H9 (cell line): Measurements from ENCODE around the gene ANKUB1. TPM values are rescaled to one million over a fixed set of nuclear protein-coding genes. Genes with fewer than 3 reads are reported as not detected.

Experiments used
- DNase-seq: peaks from one replicate; pipeline ENCODE4 v3.0.0-alpha.2; 2017
- H2AFZ ChIP-seq: one replicate; pipeline ENCODE4 v1.6.1; 2013; ENCODE audit warnings: mild to moderate bottlenecking, low read length, control low read depth, moderate library complexity
- H2AK5ac ChIP-seq: 2 replicates; pipeline ENCODE4 v1.6.1; 2013; ENCODE audit warnings: low read length, control low read depth, mixed read lengths; ENCODE audit not compliant: insufficient read length
- H2BK120ac ChIP-seq: one replicate; pipeline ENCODE4 v1.6.1; 2013; ENCODE audit warnings: low read depth, mild to moderate bottlenecking, low read length, control low read depth, inconsistent platforms; ENCODE audit not compliant: poor library complexity, severe bottlenecking
- H2BK12ac ChIP-seq: 2 replicates; pipeline ENCODE4 v1.6.1; 2013; ENCODE audit warnings: low read length, control low read depth, mixed read lengths, low read depth; ENCODE audit not compliant: insufficient read length
- H2BK15ac ChIP-seq: 2 replicates; pipeline ENCODE4 v1.6.1; 2013; ENCODE audit warnings: low read depth, low read length, control low read depth
- H2BK20ac ChIP-seq: one replicate; pipeline ENCODE4 v1.6.1; 2013; ENCODE audit warnings: low read depth, mild to moderate bottlenecking, low read length, control low read depth, inconsistent platforms; ENCODE audit not compliant: poor library complexity, severe bottlenecking
- H2BK5ac ChIP-seq: 2 replicates; pipeline ENCODE4 v1.6.1; 2013; ENCODE audit warnings: low read length, control low read depth, mixed read lengths; ENCODE audit not compliant: insufficient read length
- H3K14ac ChIP-seq: 2 replicates; pipeline ENCODE4 v1.6.1; 2013; ENCODE audit warnings: low read length, control low read depth; ENCODE audit not compliant: insufficient read depth
- H3K18ac ChIP-seq: 2 replicates; pipeline ENCODE4 v1.6.1; 2013; ENCODE audit warnings: low read depth, mild to moderate bottlenecking, mixed read lengths, low read length, control low read depth; ENCODE audit not compliant: insufficient read length
- H3K23ac ChIP-seq: 2 replicates; pipeline ENCODE4 v1.6.1; 2013; ENCODE audit warnings: low read length, control low read depth, mixed read lengths, low read depth; ENCODE audit not compliant: insufficient read length
- H3K23me2 ChIP-seq: 2 replicates; pipeline ENCODE4 v1.6.1; 2013; ENCODE audit warnings: low read depth, mild to moderate bottlenecking, mixed read lengths, low read length, control low read depth; ENCODE audit not compliant: insufficient read length, poor library complexity, severe bottlenecking
- H3K27ac ChIP-seq: 2 replicates; pipeline ENCODE4 v1.5.1; 2013; ENCODE audit warnings: low read length, control low read depth, mixed read lengths, low read depth; ENCODE audit not compliant: insufficient read length
- H3K27me3 ChIP-seq: 2 replicates; pipeline ENCODE4 v1.6.1; 2013; ENCODE audit warnings: low read length, control low read depth, inconsistent platforms; ENCODE audit not compliant: insufficient read depth
- H3K4ac ChIP-seq: 2 replicates; pipeline ENCODE4 v1.6.1; 2013; ENCODE audit warnings: low read depth, mild to moderate bottlenecking, control low read depth, inconsistent platforms, low read length, moderate library complexity
- H3K4me1 ChIP-seq: 2 replicates; pipeline ENCODE4 v1.6.1; 2013; ENCODE audit warnings: low read length, control low read depth, inconsistent platforms; ENCODE audit not compliant: insufficient read depth
- H3K4me2 ChIP-seq: 2 replicates; pipeline ENCODE4 v1.6.1; 2013; ENCODE audit warnings: low read length, control low read depth, mixed read lengths; ENCODE audit not compliant: insufficient read length, insufficient read depth
- H3K56ac ChIP-seq: 2 replicates; pipeline ENCODE4 v1.6.1; 2013; ENCODE audit warnings: low read depth, mild to moderate bottlenecking, mixed read lengths, low read length, control low read depth; ENCODE audit not compliant: insufficient read length
- H3K79me1 ChIP-seq: 2 replicates; pipeline ENCODE4 v1.6.1; 2013; ENCODE audit warnings: low read depth, mild to moderate bottlenecking, moderate library complexity, low read length, control low read depth, inconsistent platforms; ENCODE audit not compliant: insufficient read depth, poor library complexity, severe bottlenecking
- H3K79me2 ChIP-seq: 2 replicates; pipeline ENCODE4 v1.6.1; 2013; ENCODE audit warnings: low read length, control low read depth, inconsistent platforms; ENCODE audit not compliant: insufficient read depth
- H3K9ac ChIP-seq: 2 replicates; pipeline ENCODE4 v1.6.1; 2013; ENCODE audit warnings: low read length, control low read depth, mixed read lengths; ENCODE audit not compliant: insufficient read length; ENCODE audit errors: extremely low read depth
- H3K9me3 ChIP-seq: one replicate; pipeline ENCODE4 v1.6.1; 2013; ENCODE audit warnings: low read depth, low read length, inconsistent platforms; ENCODE audit not compliant: control insufficient read depth
- H3T11ph ChIP-seq: one replicate; pipeline ENCODE4 v1.6.1; 2013; ENCODE audit warnings: mild to moderate bottlenecking, low read length, control low read depth, inconsistent platforms
- H4K20me1 ChIP-seq: one replicate; pipeline ENCODE4 v1.6.1; 2013; ENCODE audit not compliant: control insufficient read depth, insufficient read length, insufficient read depth
- H4K5ac ChIP-seq: 2 replicates; pipeline ENCODE4 v1.6.1; 2013; ENCODE audit warnings: low read depth, mild to moderate bottlenecking, mixed read lengths, low read length, control low read depth; ENCODE audit not compliant: insufficient read length
- H4K8ac ChIP-seq: replicated peaks from 2 replicates; pipeline ENCODE4 v1.6.1; 2013; ENCODE audit warnings: low read length, control low read depth, mixed read lengths, low read depth; ENCODE audit not compliant: insufficient read length
- H4K91ac ChIP-seq: 2 replicates; pipeline ENCODE4 v1.6.1; 2013; ENCODE audit warnings: low read depth, mild to moderate bottlenecking, moderate library complexity, mixed read lengths, low read length, control low read depth; ENCODE audit not compliant: insufficient read length
- H3K27ac Mint-ChIP-seq, 3 experiments: 2 replicates in 2 of 3; 3 replicates in 1 of 3; pipeline ENCODE4 v1.8.0; 2020 to 2021; ENCODE audit warnings: mixed read lengths in 3 of 3, mild to moderate bottlenecking in 1 of 3, moderate library complexity in 1 of 3
- H3K27me3 Mint-ChIP-seq: 2 replicates; pipeline ENCODE4 v1.8.0; 2021; ENCODE audit warnings: low read depth, mild to moderate bottlenecking, moderate library complexity, mixed read lengths
- H3K36me3 Mint-ChIP-seq, 3 experiments: 2 replicates in 2 of 3; 3 replicates in 1 of 3; pipeline ENCODE4 v1.8.0; 2020 to 2021; ENCODE audit warnings: low read depth in 3 of 3, mixed read lengths in 3 of 3; ENCODE audit not compliant: insufficient read depth in 1 of 3
- H3K4me1 Mint-ChIP-seq, 2 experiments: 2 replicates each; pipeline ENCODE4 v1.8.0; 2020; ENCODE audit warnings: mixed read lengths in 2 of 2
- H3K4me3 Mint-ChIP-seq, 2 experiments: 2 replicates in 1 of 2; 3 replicates in 1 of 2; pipeline ENCODE4 v1.8.0; 2020 to 2021; ENCODE audit warnings: mild to moderate bottlenecking in 2 of 2, mixed read lengths in 2 of 2, moderate library complexity in 1 of 2
- H3K9me3 Mint-ChIP-seq, 2 experiments: 2 replicates in 1 of 2; 3 replicates in 1 of 2; pipeline ENCODE4 v1.8.0; 2020; ENCODE audit warnings: mild to moderate bottlenecking in 2 of 2, mixed read lengths in 2 of 2, moderate library complexity in 1 of 2
- WGBS: extraction: QIAGEN DNeasy Blood & Tissue Kit; methylation state at CpG from one replicate; pipeline ENCODE4 v1.1.7; 2013; ENCODE audit warnings: missing lambda C conversion rate, low lambda C conversion rate, mixed read lengths; ENCODE audit not compliant: insufficient read length; ENCODE audit errors: extremely low coverage; 5-methylcytosine and 5-hydroxymethylcytosine counted together
- total RNA-seq: library from RNA; stranded (reverse); gene quantifications from 2 replicates; pipeline ENCODE4 v1.2.1, GENCODE V29; 2021
- TF ChIP-seq, protein P1 (sequence below): fragments of 200-600 bp; sonication (generic); conservative IDR thresholded peaks from 3 replicates; pipeline ENCODE4 v1.8.0; 2021; ENCODE audit warnings: antibody characterized with exemption, mild to moderate bottlenecking

The ANKUB1 gene
- total RNA-seq, 1 experiment from 2014 or later: not detected

DNA sequence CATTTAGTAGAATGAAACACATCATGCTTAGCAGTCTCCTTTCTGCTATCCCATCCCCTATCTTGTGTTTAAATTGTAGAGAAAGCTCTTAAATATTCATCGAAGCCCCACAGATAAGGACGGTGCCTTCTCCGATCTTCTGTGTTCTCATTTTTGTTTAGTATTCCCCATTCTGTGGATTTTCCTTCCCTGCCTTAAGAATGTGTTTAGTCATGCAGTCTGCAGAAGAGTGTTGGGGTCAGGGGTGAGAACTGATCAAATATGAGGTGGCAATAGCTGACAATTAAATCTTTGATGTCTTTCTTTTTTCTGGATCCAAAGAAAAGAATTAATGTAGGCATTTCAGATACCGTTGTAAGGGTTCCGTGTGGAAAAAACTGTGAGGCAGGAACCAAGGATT is 9.3 kb upstream of the ANKUB1 start:
- Histone ChIP-seq H3K27me3 (no peaks in the 10 kb centered on the region), H3K18ac (no peak overlapping the region), H3K56ac (no peak overlapping the region), H3K4me1 (no peaks in the 10 kb centered on the region), H4K91ac (no peak overlapping the region), H2AFZ (no peak overlapping the region), H2AK5ac (no peak overlapping the region), H3K79me1 (no peaks in the 10 kb centered on the region), H3K23me2 (no peaks in the 10 kb centered on the region), H3K4ac (no peak overlapping the region), H3K23ac (no peak overlapping the region), H4K8ac (no peak overlapping the region), H2BK12ac (no peak overlapping the region), H2BK15ac (no peak overlapping the region), H3K4me2 (no peak overlapping the region), H3K9me3 (no peaks in the 10 kb centered on the region), H4K5ac (no peak overlapping the region), H3T11ph (no peak overlapping the region), H3K27ac (no peak overlapping the region), H3K79me2 (no peaks in the 10 kb centered on the region), H2BK5ac (no peak overlapping the region), H3K9ac (no peak overlapping the region), H3K14ac (no peak overlapping the region), H4K20me1 (no peaks in the 10 kb centered on the region), H2BK120ac (no peak overlapping the region), H2BK20ac (no peak overlapping the region)
- Mint-ChIP-seq H3K4me3 (no peak overlapping the region), H3K27ac (no peak overlapping the region), H3K9me3 (no peaks in the 10 kb centered on the region; a peak in 2 of 5 replicates), H3K36me3 (no peaks in the 10 kb centered on the region), H3K27me3 (no peaks in the 10 kb centered on the region; the same call in none of the 2 replicates), H3K4me1 (no peaks in the 10 kb centered on the region)
- no peak for DNase-seq
- no CpG with 5 or more reads among the region's 5 CpGs for WGBS
- TF ChIP-seq, protein P1, sequence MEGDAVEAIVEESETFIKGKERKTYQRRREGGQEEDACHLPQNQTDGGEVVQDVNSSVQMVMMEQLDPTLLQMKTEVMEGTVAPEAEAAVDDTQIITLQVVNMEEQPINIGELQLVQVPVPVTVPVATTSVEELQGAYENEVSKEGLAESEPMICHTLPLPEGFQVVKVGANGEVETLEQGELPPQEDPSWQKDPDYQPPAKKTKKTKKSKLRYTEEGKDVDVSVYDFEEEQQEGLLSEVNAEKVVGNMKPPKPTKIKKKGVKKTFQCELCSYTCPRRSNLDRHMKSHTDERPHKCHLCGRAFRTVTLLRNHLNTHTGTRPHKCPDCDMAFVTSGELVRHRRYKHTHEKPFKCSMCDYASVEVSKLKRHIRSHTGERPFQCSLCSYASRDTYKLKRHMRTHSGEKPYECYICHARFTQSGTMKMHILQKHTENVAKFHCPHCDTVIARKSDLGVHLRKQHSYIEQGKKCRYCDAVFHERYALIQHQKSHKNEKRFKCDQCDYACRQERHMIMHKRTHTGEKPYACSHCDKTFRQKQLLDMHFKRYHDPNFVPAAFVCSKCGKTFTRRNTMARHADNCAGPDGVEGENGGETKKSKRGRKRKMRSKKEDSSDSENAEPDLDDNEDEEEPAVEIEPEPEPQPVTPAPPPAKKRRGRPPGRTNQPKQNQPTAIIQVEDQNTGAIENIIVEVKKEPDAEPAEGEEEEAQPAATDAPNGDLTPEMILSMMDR: no peak
